GM20431 (cell line): Measurements from ENCODE around the gene BNIP1.
"Not testable (repeated sequence)": the region's sequence is repeated elsewhere in the genome, so short reads cannot be mapped to it uniquely, and the experiment has no call there.

Source experiments
- in situ Hi-C: fragments of 300-500 bp; cut with MseI, MboI; formaldehyde crosslinking; loops from one replicate; pipeline ENCODE4 v1.15.0; 2020; ENCODE audit warnings: low sequenced_read_pairs; ENCODE audit not compliant: unreplicated experiment

The BNIP1 gene, protein sequence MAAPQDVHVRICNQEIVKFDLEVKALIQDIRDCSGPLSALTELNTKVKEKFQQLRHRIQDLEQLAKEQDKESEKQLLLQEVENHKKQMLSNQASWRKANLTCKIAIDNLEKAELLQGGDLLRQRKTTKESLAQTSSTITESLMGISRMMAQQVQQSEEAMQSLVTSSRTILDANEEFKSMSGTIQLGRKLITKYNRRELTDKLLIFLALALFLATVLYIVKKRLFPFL

DNA sequence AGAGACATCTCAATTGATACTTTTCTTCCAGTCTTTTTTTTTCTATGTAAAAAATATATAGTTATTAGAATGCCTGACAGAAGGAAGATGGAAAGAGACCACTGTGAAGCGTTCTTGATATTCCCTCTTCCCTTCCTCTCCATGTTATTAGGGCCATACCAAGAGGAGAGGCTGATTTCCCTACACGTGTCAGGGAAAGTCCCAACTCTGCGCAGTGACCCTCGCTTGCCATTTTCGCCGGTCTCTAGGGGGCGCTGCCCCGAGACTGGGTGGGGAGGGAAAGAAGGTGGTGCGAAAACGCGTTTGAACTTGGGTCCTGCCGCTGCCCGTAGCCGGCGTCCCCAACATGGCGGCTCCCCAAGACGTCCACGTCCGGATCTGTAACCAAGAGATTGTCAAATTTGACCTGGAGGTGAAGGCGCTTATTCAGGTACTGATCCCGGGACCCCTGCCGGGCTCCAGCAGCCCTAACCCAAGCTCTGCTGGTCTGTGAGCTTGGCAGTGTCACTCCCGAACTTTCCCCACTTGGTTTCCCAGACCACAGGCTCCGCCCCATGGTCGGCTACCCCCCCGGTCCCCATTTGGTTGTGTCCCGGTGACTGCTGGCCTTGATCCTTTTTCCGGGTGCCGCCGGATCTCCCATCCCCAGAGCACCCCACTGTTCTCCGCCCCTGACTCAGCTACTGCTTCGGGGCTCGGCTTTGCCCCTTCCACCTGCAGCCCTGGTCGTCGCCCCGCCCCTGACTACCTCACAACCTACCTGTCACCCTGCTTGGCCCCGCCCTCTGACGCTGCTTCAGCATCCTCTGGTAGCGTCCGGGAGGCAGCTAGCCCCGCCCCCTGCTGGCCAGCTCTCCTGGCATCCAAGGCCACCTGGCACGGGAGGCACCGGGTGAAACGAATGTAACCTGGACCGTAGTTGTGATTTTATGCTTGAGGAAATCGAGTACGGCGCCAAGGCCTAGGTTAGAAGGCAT lies at the start of gene BNIP1:
BNIP1 (plus strand) TSS at position 332 of the 977 bp plus-strand sequence; CDS start at position 347, 15 bp downstream.
- in situ Hi-C loops, result loop anchor here (25.0 kb wide), 1 partner anchor 157 kb away; the partner anchor contains the start of gene ATP6V0E1

DNA sequence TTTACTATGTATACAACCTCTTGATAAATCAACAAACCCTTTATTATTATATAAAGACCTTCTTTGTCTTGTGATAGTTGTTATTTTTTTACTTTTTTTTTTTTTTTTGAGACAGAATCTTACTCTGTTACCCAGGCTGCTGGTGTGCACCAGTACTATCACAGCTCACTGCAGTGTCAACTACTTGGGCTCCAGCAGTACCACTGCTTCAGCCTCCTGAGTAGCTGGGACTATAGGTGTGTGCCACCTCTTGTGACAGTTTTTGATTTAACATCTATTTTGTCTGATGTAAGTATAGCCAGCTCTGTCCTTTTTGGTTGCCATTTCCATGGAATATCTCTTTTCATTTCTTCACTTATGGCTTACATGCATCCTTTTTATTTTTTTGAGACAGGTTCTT lies 45.5 kb upstream of the BNIP1 start:
- in situ Hi-C loops, result no loop called here

DNA sequence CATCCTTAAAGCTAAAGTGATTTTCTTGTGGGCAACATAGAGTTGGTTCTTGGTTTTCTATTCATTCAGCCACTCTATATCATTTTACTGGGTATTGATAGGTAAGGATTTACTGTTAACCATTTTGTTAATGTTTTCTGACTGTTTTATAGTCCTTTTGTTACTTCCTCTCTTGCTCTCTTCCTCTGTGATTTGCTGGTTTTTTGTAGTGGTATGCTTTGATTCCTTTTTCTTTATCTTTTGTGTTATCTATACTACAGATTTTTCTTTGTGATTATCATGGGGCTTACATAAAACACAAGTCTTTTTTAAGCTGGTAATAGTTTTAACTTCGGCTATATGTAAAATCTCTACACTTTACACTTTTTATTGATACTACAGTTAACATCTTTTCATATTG lies 44.9 kb upstream of the BNIP1 start:
- in situ Hi-C loops, result no loop called here

DNA sequence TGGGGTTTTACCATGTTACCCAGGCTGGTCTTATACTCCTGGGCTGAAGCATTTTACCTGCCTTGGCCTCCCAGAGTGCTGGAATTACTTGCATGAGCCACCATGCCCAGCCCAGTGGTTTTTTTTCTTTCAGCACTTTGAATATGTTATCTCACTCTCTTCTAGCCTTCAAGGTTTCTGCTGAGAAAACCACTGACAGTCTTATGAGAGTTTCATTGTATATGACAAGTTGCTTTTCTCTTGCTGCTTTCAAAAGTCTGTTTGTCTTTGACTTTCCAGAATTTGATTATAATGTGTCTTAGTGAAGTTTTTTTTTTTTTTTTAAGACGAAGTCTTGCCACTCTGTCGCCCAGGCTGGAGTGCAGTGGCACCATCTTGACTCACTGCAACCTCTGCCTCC lies 43.1 kb upstream of the BNIP1 start:
- in situ Hi-C loops, result no loop called here

DNA sequence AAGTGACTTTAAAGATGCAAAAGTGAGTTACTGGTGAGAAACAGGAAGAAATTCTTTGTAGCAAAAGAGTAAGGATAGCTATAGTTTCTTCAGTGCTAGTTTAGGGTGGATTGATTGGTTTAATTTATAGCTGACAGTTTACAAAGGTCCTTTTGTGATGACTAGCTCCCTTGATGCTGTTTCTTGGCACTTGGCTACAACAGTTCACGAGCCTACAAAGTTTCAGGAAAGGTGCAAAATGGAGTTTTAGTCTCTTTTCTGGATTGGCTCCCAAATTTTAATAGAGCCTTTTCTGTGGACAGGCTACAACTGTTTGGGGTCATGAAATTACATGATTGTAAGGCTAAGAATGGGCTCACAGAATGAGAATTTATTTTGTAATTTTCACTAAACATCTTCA lies 40.9 kb upstream of the BNIP1 start:
- in situ Hi-C loops, result no loop called here

DNA sequence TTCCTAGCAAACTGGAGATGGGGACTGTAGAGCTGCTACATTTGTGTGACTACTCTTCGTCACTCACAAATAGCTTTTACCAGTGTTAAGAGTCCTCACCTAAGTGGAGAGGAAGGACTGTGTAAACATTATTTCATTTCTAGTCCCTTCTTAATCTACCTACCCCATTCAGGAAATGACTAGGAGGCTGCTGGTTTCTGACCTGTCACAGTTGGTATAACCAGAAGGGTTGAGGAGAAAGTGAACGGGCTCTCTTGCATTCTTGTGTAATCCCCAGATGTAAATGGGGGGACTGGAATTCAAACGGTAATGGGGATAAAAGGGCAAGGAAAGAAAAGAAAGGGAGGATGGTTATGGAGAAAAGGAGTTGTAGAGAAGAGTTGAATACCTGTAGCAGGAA lies 35.4 kb upstream of the BNIP1 start:
- in situ Hi-C loops, result no loop called here

DNA sequence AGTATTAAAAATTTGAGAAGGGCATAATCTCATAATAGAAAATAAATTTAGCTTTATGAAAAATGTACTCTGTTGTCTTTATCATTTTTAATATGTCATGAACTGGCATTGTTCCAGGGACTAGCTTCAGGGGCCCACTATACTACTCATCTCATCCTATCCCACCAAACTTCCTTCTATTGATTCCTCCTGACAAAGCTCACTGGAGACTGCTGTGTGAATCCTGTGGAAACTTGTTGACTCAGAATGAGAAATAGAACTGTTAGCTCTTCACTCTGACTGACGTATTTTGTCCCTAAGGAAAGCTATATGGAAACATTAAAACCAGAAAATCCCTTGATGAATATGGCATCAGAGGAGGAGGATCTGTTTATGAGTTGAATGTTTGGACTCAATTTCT lies 29.8 kb upstream of the BNIP1 start:
- in situ Hi-C loops, result no loop called here

DNA sequence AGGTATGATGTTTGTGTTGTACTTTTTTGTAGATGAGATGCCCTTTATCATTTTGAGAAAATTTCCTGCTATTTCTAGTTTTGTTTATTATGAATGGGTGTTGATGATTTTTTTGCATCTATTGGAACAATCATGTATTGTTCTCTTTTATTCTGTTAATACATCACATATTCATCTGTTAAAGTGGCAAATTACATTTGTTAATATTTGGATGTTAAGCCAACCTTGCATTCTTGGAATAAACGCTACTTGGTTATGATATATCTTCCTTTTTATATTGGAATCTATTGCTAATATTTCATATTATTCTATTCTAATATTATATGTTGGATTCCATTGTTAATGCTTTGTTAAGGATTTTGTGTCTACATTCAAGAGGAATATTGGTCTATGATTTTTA lies 24.6 kb upstream of the BNIP1 start:
- in situ Hi-C loops, result no loop called here

DNA sequence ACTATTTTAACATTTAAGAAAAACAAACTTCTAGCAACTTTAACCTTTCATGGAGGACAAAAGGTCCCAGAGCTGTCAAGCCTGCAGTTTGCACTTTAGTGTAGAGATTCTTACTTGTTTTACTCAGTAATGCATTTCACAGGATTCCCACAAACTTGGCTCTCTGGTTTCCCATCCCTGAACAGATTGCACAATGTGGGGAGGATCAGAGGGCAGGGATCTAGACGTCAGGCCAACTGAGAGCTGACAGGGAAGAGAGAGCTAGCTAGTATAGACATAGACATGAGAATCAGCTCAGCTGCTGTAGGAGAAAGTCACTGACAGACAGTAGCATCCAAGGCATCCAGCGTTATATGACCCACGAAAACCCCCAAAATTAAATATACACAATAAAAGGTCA lies 20.9 kb upstream of the BNIP1 start:
- in situ Hi-C loops, result no loop called here

DNA sequence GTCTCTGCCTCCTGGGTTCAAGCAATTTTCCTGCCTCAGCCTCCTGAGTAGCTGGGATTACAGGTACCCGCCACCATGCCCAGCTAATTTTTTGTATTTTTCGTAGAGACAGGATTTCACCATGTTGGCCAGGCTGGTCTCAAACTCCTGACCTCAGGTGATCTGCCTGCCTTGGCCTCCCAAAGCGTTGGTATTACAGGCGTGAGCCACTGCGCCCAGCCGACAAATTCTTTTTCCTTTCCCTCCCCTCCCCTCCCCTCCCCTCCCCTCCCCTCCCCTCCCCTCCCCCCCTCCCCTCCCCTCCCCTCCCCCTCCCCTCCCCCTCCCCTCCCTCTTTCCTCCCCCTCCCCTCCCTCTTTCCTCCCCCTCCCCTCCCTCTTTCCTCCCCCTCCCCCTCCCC lies 12.2 kb upstream of the BNIP1 start:
- in situ Hi-C loops, result loop anchor here (25.0 kb wide), 1 partner anchor 145 kb away; the partner anchor contains the start of gene ATP6V0E1

DNA sequence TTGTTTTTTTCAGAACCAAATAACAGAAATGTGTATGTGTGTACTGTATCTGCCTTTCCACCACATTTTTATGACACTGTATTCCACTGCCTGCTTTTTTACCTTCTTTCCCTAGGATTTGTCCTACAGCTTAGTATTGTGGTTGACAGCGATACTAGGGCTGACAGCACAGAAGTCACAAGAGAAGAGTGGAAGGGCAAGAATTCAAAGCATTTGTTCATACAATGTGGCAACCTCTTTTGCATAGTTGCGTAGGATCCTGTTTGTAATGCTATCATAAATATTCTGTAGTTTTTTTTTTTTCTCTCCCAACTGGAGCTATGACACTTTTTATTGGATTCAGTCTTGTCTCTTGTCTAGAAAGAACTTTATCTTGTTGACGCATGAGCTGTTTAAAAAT lies 5.6 kb upstream of the BNIP1 start:
- in situ Hi-C loops, result loop anchor here (25.0 kb wide), 1 partner anchor 151 kb away; the partner anchor contains the start of gene ATP6V0E1

DNA sequence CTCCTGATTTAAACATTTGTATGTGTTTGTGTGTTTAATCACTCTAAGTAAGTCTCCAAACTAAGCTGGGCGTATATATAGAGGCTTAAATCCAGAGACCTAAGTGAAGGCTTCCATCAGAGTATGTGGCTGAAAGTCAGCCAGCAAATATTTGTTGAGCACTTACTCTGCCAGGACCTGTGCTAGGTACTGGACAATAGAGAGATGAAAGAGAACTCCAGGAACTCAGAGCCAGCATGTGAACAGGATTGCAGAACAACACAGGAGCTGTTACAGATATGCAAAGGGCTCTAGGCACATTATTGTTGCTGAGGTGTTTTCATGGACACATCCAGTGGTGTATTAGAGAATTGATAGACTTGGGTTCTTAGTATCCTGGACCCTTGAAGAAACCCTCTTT lies 4.7 kb upstream of the BNIP1 start:
- in situ Hi-C loops, result loop anchor here (25.0 kb wide), 1 partner anchor 152 kb away; the partner anchor contains the start of gene ATP6V0E1

DNA sequence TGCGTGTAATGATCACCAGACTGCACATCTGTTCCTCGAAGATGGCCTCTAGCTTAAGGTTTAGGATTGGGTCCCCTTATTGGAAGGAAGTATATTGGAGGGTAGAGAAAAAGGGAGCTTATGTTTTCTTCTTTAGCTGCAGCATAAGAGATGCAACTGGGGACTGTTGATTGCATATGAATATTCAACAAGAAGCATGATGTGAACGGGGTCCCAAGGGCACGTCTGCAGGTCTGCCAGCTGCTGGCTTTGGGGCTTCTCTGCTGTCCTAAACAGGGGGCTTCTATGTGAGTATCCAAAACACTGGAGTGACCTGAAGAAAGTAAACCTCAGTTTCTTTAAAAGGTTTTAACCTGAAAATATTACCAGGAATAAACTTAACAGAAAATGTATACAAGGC lies 3.6 kb upstream of the BNIP1 start:
- in situ Hi-C loops, result loop anchor here (25.0 kb wide), 1 partner anchor 153 kb away; the partner anchor contains the start of gene ATP6V0E1

DNA sequence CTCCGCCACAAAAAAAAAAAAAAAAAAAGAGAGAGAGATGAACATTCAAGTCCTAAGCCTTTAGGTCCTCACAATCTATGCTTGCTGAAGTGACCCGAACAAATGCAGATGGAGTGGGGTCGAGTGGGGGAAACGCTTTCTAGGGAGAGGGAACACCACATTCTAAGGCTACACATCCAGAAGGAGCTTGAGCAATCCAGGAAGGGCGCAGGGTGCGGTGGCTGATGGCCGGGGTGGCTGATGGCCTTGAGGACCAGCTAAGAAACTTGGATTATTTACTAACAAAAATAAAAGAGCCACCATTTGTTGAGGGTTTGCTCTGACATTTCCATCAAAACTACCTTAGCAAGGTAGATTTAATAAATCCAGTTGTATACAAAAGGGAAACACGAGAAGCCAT lies 764 bp upstream of the BNIP1 start:
- in situ Hi-C loops, result loop anchor here (25.0 kb wide), 1 partner anchor 156 kb away; the partner anchor contains the start of gene ATP6V0E1

DNA sequence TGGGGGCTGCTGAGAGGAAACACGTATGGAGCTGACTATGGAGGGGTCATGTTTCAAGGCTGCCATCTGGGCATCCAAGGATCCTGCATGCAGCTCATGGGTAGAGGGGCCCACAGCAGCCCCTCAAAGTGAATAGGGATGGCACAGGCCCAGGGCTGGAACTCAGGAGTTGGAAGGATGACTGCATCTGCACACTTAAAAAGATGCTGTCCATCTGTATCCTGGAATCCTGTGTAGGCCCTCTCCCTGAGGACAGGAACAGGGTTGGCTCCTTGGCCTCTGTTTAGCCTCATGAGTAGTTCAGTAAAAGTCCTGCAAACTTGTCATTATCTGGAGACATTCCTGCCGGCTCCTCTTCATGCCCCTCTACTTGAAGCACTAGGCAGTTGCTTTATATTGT lies 4.0 kb downstream of the BNIP1 start:
- in situ Hi-C loops, result loop anchor here (25.0 kb wide), 1 partner anchor 161 kb away; the partner anchor contains the start of gene ATP6V0E1

DNA sequence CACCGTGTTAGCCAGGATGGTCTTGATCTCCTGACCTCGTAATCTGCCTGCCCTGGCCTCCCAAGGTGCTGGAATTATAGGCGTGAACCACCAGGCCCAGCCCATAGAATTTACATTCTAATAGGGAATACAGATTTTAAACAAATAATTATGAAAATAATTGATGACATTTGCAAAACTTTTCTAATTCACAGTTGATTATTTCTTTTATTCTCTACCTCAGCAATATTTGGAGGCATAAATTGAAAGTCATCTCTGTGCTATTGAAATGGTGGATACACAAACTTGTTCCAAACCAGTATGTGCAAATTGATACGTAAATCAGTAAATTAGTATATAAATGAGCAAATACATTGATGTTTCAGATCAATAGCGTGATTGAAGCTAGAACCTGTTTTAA lies 8.2 kb downstream of the BNIP1 start:
- in situ Hi-C loops, result no loop called here

DNA sequence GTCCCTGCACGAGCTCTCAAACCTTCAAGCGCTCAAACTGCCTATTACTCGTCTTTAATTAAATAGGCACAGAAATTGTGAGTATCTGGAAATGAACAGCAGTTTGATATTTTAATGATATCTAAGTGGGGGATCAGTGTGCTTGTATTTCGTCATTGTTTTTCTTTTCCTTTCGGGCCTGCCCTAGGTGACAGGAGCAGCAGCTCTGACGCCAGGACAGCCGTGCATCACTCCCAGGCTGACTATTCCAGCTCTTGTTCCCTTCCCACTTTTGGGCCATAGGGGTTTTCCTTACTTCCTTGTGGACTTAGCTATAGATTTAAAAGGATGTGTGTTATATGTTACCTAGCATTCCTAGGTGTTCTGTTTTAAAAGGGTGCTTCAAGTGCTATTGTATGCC lies 9.5 kb downstream of the BNIP1 start:
- in situ Hi-C loops, result no loop called here

DNA sequence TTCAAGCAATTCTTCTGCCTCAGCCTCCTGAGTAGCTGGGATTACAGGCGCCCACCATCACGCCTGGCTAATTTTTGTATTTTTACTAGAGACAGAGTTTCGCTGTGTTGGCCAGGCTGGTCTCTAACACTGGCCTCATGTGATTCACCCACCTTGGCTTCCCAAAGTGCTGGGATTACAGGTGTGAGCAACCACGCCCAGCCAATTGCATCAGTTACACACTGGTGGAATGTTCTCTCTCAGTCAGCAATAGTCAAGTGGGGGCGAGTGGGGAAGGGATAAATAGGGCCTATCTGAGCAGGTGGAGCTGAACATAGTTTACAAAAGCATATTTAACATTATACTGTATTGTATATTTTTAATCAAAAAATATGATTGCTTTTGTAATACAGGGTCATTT lies 10.3 kb downstream of the BNIP1 start:
- in situ Hi-C loops, result not testable (repeated sequence)

DNA sequence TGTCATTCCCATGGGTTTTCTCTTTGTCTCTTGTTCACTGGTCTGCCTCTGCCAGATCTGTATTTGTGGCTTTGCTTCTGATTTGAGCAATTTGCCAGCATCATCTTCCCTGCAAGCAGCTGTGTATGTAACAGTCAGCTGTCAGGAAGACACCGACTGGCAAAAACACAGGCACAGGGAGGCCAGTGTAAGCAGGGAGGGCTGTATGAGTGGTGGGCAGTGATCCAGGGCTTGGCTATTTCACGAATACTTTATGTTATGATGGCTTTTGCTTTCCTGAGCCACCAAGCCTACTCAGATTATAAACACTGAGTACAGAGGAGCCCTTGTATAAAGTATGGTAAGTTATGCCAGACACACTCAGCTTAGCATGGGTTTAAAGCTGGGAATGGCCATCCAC lies 11.6 kb downstream of the BNIP1 start:
- in situ Hi-C loops, result no loop called here

DNA sequence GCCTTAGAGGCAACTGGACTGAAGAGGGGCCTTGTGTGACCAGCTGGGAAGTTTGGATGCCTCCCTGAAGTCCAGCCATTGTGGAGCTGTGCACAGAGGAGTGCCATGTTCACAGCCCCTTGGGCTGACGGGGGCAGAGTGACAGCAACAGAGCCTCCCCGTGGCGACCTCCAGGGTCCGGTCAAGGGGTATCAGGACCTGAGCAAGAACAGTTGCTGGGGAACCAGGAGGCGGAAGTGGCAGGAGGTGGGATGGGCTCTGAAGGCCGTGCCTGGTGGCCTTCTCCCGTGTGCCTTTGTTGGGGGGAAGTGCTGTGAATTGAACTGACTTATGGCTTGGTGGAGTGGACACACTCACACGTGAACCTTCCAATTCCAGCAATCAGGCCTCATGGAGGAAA lies 14.0 kb downstream of the BNIP1 start:
- in situ Hi-C loops, result no loop called here

DNA sequence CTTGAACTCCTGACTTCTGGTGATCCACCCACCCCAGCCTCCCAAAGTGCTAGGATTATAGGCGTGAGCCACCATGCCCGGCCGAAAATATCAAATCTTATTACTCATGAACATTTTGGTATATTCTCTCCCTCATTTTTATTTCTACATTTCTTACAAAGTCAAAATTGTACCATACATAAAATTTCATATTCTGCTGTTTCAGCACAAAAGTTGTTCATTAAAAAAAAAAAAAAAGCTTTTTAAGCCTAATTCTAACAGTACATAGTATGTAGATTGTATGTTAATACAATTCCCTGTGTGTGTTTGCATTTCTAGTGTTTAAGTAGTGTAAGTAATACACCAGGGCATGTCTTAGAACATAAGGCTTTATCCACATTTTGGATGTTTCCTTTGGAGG lies 14.9 kb downstream of the BNIP1 start:
- in situ Hi-C loops, result no loop called here
